AG09309 (cell line): ENCODE measurements around the gene EME1.
"Not testable (repeated sequence)": the region's sequence is repeated elsewhere in the genome, so short reads cannot be mapped to it uniquely, and the experiment has no call there.

Experiments used
- DNase-seq: peaks from one replicate; pipeline ENCODE4 v3.0.0-alpha.2; 2010; ENCODE audit warnings: low read depth
- H3K4me3 ChIP-seq: 2 replicates; pipeline ENCODE4 v1.5.1; 2011; ENCODE audit warnings: mild to moderate bottlenecking, low read depth, low read length, moderate library complexity; ENCODE audit not compliant: control insufficient read depth
- TF ChIP-seq, protein P1 (sequence below): IDR thresholded peaks from 2 replicates; pipeline ENCODE4 v1.5.1; 2011; ENCODE audit warnings: mild to moderate bottlenecking, low read depth, low read length, inconsistent platforms; ENCODE audit not compliant: insufficient read depth, control insufficient read depth; ENCODE audit errors: missing control alignments

Gene EME1

GRCh38 chr17:50330151-50330775, 42.8 kb upstream of the EME1 start:
- no peak for DNase-seq
- no peak overlapping the region for H3K4me3 ChIP-seq
- TF ChIP-seq, protein P1, sequence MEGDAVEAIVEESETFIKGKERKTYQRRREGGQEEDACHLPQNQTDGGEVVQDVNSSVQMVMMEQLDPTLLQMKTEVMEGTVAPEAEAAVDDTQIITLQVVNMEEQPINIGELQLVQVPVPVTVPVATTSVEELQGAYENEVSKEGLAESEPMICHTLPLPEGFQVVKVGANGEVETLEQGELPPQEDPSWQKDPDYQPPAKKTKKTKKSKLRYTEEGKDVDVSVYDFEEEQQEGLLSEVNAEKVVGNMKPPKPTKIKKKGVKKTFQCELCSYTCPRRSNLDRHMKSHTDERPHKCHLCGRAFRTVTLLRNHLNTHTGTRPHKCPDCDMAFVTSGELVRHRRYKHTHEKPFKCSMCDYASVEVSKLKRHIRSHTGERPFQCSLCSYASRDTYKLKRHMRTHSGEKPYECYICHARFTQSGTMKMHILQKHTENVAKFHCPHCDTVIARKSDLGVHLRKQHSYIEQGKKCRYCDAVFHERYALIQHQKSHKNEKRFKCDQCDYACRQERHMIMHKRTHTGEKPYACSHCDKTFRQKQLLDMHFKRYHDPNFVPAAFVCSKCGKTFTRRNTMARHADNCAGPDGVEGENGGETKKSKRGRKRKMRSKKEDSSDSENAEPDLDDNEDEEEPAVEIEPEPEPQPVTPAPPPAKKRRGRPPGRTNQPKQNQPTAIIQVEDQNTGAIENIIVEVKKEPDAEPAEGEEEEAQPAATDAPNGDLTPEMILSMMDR, result no peak

DNA sequence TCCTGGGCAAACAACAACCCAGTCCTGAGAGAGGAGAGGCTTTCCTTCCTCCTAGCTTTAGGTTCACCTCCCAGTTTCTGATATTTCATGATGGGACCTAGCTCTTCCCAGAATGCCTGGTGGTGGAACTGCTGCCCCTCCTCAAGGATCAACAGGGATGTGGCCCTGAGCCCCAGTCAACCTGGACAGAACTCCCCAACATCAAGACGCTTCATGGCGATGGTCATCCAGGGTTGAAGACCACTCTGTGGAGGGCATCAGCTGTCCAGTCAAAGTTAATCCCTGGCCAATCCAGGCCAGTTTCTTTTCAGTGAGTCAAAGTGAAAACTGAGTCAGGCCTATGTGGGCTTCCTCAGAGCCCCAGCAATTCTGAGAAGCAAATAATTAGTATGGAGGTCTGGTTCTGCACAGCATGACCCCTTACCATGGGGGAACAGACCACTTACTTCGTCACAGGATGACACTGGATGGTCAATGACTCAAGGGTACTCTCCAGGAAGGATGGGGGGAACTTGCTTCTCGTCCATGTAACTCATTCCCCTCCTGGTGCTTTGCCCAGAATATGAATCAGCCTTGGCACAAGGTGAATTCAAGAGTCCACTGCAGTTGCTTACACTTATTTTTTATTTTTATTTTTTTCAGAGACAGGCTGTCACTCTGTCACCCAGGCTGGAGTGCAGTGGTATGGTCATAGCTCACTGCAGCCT, 41.8 kb upstream of the EME1 start:
- DNase-seq, result peak; percentile 87
- TF ChIP-seq, protein P1, result no peak
- no peak overlapping the region for H3K4me3 ChIP-seq

DNA sequence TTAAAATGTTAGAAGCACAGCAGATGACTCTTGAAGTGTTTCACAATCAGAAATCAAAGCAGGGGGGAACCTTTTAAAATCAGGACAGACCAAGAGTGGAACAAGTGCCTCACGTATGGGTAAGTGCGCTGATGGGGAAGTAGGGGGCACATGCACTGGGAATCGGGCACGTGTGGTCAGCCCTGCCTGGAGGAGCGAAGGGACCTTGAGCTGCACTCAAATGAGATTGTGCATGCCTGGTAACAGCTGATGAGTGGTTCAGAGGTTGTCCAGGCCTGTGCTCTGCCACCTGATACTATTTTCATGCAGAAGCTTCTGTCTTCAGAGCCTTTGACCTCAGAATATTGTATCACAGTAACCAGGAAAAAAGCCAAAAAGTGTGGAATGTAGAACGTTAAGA, 40.8 kb upstream of the EME1 start:
- H3K4me3 ChIP-seq, result no peak overlapping the region
- TF ChIP-seq, protein P1, result no peak
- DNase-seq, result no peak

DNA sequence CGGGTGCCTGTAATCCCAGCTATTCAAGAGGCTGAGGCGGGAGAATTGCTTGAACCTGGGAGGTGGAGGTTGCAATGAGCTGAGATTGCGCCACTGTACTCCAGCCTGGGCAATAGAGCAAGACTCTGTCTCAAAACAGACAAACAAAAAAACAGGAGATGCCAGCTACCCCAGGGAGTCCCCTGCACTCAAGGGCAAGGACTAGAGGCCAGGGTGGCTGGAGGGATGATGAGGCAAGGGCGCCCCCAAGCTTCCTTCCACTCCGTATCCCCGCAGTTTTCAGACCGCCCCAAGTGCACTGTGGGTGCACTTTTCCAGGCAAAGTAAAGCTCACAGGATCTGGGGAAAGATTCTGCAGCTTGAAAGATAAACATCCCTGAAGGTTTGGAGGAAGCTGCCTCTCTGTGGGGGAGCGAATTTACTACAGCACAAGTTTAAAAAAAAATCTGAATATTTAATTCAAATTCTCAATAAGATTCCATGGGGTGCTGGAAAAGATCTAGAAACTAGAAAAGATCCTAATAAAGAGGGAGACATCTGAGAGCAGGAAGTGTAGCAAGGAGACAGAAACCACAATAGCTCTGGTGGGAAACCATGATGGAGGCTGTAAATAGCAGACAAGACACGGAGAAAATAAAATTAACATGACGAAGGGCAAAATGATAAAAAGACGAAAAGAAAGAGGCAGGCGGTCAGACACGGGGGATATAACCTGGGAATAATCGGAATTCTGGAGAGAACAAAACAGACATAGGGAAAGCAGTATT, 39.6 kb upstream of the EME1 start:
- not testable (repeated sequence) for DNase-seq, H3K4me3 ChIP-seq

GRCh38 chr17:50337956-50338355, 35.1 kb upstream of the EME1 start:
- TF ChIP-seq, protein P1, result no peak
- H3K4me3 ChIP-seq, result no peak overlapping the region
- no peak for DNase-seq

- TF ChIP-seq, protein P1, result no peak
- H3K4me3 ChIP-seq, result no peak overlapping the region
- no peak for DNase-seq
Observed at GRCh38 chr17:50338645-50339044, 34.4 kb upstream of the EME1 start.

GRCh38 chr17:50339381-50339780, 33.6 kb upstream of the EME1 start:
- no peak for DNase-seq
- TF ChIP-seq, protein P1, result no peak
- no peak overlapping the region for H3K4me3 ChIP-seq
